Endodermal cell (in vitro differentiated cells): Measurements from ENCODE around the gene ABLIM2. TPM values are rescaled to one million over a fixed set of nuclear protein-coding genes. Genes with fewer than 3 reads are reported as not detected.

Experiments used
- DNase-seq: peaks from one replicate; pipeline ENCODE4 v3.0.0-alpha.2; 2017
- H3K27ac ChIP-seq: 2 replicates; pipeline ENCODE4 v1.5.1; 2013; ENCODE audit warnings: mild to moderate bottlenecking, low read depth, low read length, moderate library complexity
- H3K27me3 ChIP-seq: 2 replicates; pipeline ENCODE4 v1.6.1; 2013; ENCODE audit warnings: mild to moderate bottlenecking, low read length, moderate library complexity; ENCODE audit not compliant: insufficient read depth, control insufficient read depth, poor library complexity, severe bottlenecking
- H3K36me3 ChIP-seq: 2 replicates; pipeline ENCODE4 v1.7.0; 2013; ENCODE audit warnings: mild to moderate bottlenecking, low read length, moderate library complexity; ENCODE audit not compliant: control insufficient read depth, insufficient read depth
- H3K4me1 ChIP-seq: one replicate; pipeline ENCODE4 v1.7.0; 2013; ENCODE audit warnings: low read length; ENCODE audit not compliant: control insufficient read depth, insufficient read depth
- H3K4me3 ChIP-seq: 2 replicates; pipeline ENCODE4 v1.5.1; 2013; ENCODE audit warnings: mild to moderate bottlenecking, low read length, moderate library complexity
- H3K9ac ChIP-seq: 2 replicates; pipeline ENCODE4 v1.6.1; 2013; ENCODE audit warnings: mild to moderate bottlenecking, low read length, moderate library complexity; ENCODE audit not compliant: poor library complexity, severe bottlenecking; ENCODE audit errors: extremely low read depth
- H3K9me3 ChIP-seq: 2 replicates; pipeline ENCODE4 v1.6.1; 2013; ENCODE audit warnings: mild to moderate bottlenecking, low read length, moderate library complexity; ENCODE audit not compliant: control insufficient read depth
- H3K27ac Mint-ChIP-seq: 2 replicates; pipeline ENCODE4 v1.8.0; 2020; ENCODE audit warnings: mixed read lengths
- H3K27me3 Mint-ChIP-seq: 2 replicates; pipeline ENCODE4 v1.8.0; 2021; ENCODE audit warnings: mild to moderate bottlenecking, mixed read lengths; ENCODE audit not compliant: insufficient read depth
- H3K36me3 Mint-ChIP-seq: 2 replicates; pipeline ENCODE4 v1.8.0; 2020; ENCODE audit warnings: low read depth, mixed read lengths
- H3K4me1 Mint-ChIP-seq: 2 replicates; pipeline ENCODE4 v1.8.0; 2020; ENCODE audit warnings: mixed read lengths
- H3K4me3 Mint-ChIP-seq: 2 replicates; pipeline ENCODE4 v1.8.0; 2020; ENCODE audit warnings: mild to moderate bottlenecking, moderate library complexity, mixed read lengths
- H3K9me3 Mint-ChIP-seq: 2 replicates; pipeline ENCODE4 v1.8.0; 2020; ENCODE audit warnings: mild to moderate bottlenecking, mixed read lengths
- WGBS, 2 experiments: methylation state at CpG; one replicate each; pipeline versions ENCODE4 v1.1.5 to v1.1.7; 2013; ENCODE audit warnings: missing lambda C conversion rate in 2 of 2, mixed read lengths in 1 of 2; ENCODE audit not compliant: insufficient coverage in 1 of 2, insufficient read length in 1 of 2; 5-methylcytosine and 5-hydroxymethylcytosine counted together
- total RNA-seq, 2 donors: library from RNA; stranded (reverse); fragmentation: NEBNext Ultra II Directional in 1 of 2; extraction: Animal tissue kit (Norgen Biotek cat#: 25700) in 1 of 2; gene quantifications; 2 replicates in 1 of 2; 3 replicates in 1 of 2; pipeline ENCODE4 v1.2.1, GENCODE V29; 2021
- TF ChIP-seq, protein P1 (sequence below): fragments of 200-600 bp; sonication (generic); conservative IDR thresholded peaks from 2 replicates; pipeline ENCODE4 v1.5.0; 2021; ENCODE audit warnings: antibody characterized with exemption, mild to moderate bottlenecking

Gene ABLIM2
- total RNA-seq, 2 donors from 2014 or later = 0.35 to 1.6 TPM

DNA sequence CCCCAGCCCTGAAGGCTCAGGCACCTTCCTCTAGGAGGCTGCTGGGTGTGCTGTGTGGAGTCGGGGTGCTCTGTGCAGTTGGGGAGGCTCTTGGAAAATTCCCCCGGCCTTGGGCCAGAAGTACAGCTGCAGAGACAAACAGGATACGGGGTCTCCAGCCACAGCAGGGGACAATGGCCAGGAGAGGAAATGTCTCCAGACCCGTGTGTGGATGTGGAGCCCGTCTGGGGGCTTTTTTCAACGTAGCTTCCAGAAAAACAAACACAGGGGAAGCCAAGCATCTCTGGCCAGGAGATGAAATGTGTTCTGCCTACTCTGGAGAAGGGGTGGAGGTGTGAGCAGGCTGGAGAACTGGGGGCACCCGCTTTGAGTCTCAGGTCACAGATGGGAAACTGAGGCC, 36.8 kb upstream of the ABLIM2 start:
- Mint-ChIP-seq H3K27me3 (no peaks in the 10 kb centered on the region), H3K4me3 (no peak overlapping the region), H3K36me3 (no peaks in the 10 kb centered on the region), H3K9me3 (no peaks in the 10 kb centered on the region), H3K4me1 (peaks cover 1% of the 10 kb centered on the region), H3K27ac (no peak overlapping the region)
- H3K9ac ChIP-seq = no peak overlapping the region
- H3K9me3 ChIP-seq = no peaks in the 10 kb centered on the region
- WGBS, 2 experiments = 85 to 87% methylated on average over 7 of the region's 7 CpGs
- H3K27ac ChIP-seq = no peak overlapping the region
- TF ChIP-seq, protein P1, sequence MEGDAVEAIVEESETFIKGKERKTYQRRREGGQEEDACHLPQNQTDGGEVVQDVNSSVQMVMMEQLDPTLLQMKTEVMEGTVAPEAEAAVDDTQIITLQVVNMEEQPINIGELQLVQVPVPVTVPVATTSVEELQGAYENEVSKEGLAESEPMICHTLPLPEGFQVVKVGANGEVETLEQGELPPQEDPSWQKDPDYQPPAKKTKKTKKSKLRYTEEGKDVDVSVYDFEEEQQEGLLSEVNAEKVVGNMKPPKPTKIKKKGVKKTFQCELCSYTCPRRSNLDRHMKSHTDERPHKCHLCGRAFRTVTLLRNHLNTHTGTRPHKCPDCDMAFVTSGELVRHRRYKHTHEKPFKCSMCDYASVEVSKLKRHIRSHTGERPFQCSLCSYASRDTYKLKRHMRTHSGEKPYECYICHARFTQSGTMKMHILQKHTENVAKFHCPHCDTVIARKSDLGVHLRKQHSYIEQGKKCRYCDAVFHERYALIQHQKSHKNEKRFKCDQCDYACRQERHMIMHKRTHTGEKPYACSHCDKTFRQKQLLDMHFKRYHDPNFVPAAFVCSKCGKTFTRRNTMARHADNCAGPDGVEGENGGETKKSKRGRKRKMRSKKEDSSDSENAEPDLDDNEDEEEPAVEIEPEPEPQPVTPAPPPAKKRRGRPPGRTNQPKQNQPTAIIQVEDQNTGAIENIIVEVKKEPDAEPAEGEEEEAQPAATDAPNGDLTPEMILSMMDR = no peak
- H3K4me1 ChIP-seq = no peaks in the 10 kb centered on the region
- H3K4me3 ChIP-seq = no peak overlapping the region
- no peaks in the 10 kb centered on the region for H3K27me3 ChIP-seq
- no peak for DNase-seq
- no peaks in the 10 kb centered on the region for H3K36me3 ChIP-seq

DNA sequence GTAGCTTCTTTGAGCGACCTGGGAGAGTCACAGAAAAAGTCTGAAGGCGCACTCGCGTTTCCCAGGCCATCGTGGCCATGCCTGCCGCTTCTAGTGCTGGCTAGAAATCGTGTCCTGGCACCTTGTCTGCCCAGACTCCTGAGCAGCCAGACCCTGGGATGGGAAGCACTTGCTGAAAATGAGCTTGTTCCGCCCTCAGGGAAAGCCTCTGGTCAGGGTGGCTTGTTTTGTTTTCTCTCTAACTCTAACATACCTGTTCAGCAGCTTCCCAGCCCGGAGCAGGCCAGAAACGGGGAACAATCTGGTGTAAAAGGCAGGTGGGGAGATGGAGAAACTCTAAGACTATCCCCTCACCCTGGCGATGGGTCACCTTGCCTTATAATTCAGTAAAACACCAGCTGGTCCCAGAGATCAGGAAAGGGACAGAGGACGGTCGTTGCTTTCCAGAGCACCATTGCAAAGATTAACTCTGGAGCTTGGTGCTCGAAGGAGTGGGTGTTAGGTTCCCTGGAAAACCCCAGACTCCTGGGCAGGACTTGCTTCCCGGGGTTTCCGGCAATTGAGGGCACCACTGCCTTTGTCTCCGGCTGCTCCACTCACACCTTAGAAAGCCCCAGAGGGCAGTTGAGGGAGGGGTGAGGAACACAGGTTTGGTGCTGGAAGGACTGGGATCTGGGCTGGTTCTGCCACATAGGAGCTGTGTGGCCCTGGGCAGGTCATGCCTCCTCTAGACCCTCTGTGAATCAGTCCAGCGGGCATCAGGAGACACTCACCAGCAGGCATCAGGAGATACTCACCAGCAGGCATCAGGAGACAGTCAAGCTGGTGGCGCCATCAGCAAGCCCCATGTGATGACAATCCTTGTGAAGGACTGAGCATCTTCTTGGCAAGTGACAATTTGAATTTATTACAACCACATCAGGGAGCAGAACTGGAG, 36.0 kb upstream of the ABLIM2 start:
- H3K4me3 Mint-ChIP-seq = no peak overlapping the region
- Histone ChIP-seq H3K36me3 (no peaks in the 10 kb centered on the region), H3K9ac (no peak overlapping the region), H3K27me3 (no peaks in the 10 kb centered on the region), H3K27ac (no peak overlapping the region), H3K4me1 (no peaks in the 10 kb centered on the region), H3K9me3 (no peaks in the 10 kb centered on the region), H3K4me3 (no peak overlapping the region)
- H3K27ac Mint-ChIP-seq = no peak overlapping the region
- DNase-seq = no peak
- no peaks in the 10 kb centered on the region for H3K36me3 Mint-ChIP-seq
- H3K9me3 Mint-ChIP-seq = no peaks in the 10 kb centered on the region
- WGBS, 2 experiments = 84 to 85% methylated on average over 17 to 19 of the region's 19 CpGs
- H3K27me3 Mint-ChIP-seq = no peaks in the 10 kb centered on the region
- H3K4me1 Mint-ChIP-seq = peaks cover 1% of the 10 kb centered on the region
- TF ChIP-seq, protein P1 = no peak

DNA sequence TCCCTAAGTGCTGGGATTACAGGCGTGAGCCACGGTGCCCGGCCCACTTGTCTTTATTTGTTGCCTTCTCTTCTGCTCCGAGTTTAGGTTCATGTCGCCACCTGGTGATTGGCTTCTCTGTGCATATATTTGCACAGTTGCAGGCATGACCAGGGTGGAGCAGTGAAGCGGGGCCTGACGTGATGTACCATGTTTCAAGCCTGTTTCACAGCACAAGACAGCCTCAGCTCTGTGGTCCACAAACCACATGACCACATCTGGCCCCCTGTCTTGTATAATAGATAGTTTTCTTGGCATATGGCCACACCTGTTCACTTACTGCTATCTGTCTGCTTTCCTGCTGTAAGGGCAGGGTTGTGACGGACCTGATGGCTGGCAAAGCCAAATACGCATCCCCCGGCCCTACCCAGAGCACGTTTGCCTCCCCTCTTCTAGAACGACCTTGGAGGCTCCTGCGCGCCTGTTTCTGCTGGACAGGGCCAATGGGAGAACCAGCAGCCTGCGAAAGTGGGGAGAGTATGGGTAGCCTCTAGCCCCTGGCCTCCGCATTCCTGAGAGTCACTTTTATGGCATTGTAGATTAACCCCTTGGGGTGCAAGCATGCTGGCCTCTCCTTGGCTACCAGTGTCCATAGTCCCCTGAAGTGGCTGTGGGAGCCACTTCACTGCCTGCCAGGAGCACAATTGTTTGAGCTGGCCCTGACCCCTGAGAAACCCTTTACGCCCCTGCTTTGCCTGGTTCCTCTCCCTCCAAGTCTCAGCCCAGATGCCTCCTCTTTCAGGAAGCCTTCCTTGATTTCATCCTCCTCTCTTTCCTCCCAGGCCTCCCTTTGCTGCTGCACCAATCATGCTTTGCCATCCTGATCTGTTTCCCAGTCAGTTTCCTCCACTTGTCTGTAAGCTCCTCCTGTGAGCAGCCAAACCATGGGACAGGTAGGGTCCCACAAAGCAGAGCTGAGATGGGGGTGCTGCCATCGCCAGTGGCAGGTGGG, 34.4 kb upstream of the ABLIM2 start:
- no peak for DNase-seq
- TF ChIP-seq, protein P1 = peak; percentile 39
- Histone ChIP-seq H3K9ac (no peak overlapping the region), H3K4me3 (no peak overlapping the region), H3K9me3 (no peaks in the 10 kb centered on the region), H3K27me3 (no peaks in the 10 kb centered on the region), H3K4me1 (no peaks in the 10 kb centered on the region), H3K36me3 (no peaks in the 10 kb centered on the region), H3K27ac (no peak overlapping the region)
- no peaks in the 10 kb centered on the region for H3K27me3 Mint-ChIP-seq
- H3K27ac Mint-ChIP-seq = no peak overlapping the region
- WGBS, 2 experiments = 85 to 86% methylated on average over 12 to 18 of the region's 18 CpGs
- H3K4me3 Mint-ChIP-seq = no peak overlapping the region
- H3K36me3 Mint-ChIP-seq = no peaks in the 10 kb centered on the region
- H3K4me1 Mint-ChIP-seq = no peaks in the 10 kb centered on the region
- no peaks in the 10 kb centered on the region for H3K9me3 Mint-ChIP-seq
